K562 (cell line): ENCODE results near the gene TMEM266. TPM values are rescaled to one million over a fixed set of nuclear protein-coding genes. Genes with fewer than 3 reads are reported as not detected.

Experiments used
- ATAC-seq: fragments of 200-7000 bp; cut with Tn5 transposase; 3 replicates; pipeline ENCODE4 v1.9.1; 2020; ENCODE audit warnings: moderate library complexity
- BruUV-seq: library from RNA; stranded (reverse); fragments of 400-500 nt; replicated peaks from 2 replicates; lab custom pipeline; 2021; lab: Mats Ljungman, UMichigan
- CTCF ChIA-PET: fragments of 300-600 bp; formaldehyde crosslinking; extraction: SDS; loops from one replicate; lab custom pipeline; 2021; ENCODE audit warnings: low intra/inter-chr PET ratio; lab: Yijun Ruan, JAX
- POLR2A ChIA-PET: fragments of 300-600, 350-650 bp; sonication (Branson Sonifier 250); formaldehyde crosslinking; extraction: SDS; loops from one replicate; lab custom pipeline; 2021; ENCODE audit warnings: antibody characterized with exemption, inconsistent platforms; lab: Yijun Ruan, JAX
- DNase-seq, 4 experiments: peaks; one replicate each; pipeline versions ENCODE4 v3.0.0 to v3.0.0-alpha.2; 2011 to 2018; ENCODE audit warnings: low spot score in 3 of 4, mixed read lengths in 3 of 4; ENCODE audit errors: extremely low read depth in 1 of 4
- FAIRE-seq: peaks from 2 replicates; lab custom pipeline; 2011; peaks lifted over from hg19 to GRCh38; lab: Jason Lieb, UNC
- H2AFZ ChIP-seq: 2 replicates; pipeline ENCODE4 v1.6.0; 2011; ENCODE audit warnings: low read depth, low read length, control low read depth, inconsistent platforms
- H3K27ac ChIP-seq: fragments of 200-600 bp; 3 replicates; pipeline ENCODE4 v1.8.0; 2011; ENCODE audit warnings: low read depth, mild to moderate bottlenecking, control low read depth, inconsistent platforms, low read length, moderate library complexity, mixed read lengths; ENCODE audit errors: extremely low read depth
- H3K27me3 ChIP-seq, 2 experiments: fragments of 300-600 bp in 1 of 2; 2 replicates in 1 of 2; 3 replicates in 1 of 2; pipeline versions ENCODE4 v1.6.0 to v1.8.0; 2011; ENCODE audit warnings: inconsistent platforms in 2 of 2, low read length in 2 of 2, mild to moderate bottlenecking in 1 of 2, mixed read lengths in 1 of 2, moderate library complexity in 1 of 2; ENCODE audit not compliant: control insufficient read depth in 2 of 2, insufficient read depth in 2 of 2
- H3K36me3 ChIP-seq: fragments of 300-600 bp; 3 replicates; pipeline ENCODE4 v1.8.0; 2011; ENCODE audit warnings: mild to moderate bottlenecking, low read length, inconsistent platforms; ENCODE audit not compliant: control insufficient read depth, insufficient read depth
- H3K4me1 ChIP-seq, 2 experiments: fragments of 200-600 bp in 1 of 2; replicated peaks in 1 of 2; 2 replicates in 1 of 2; 3 replicates in 1 of 2; pipeline versions ENCODE4 v1.5.1 to v1.8.0; 2011; ENCODE audit warnings: inconsistent platforms in 2 of 2, low read length in 2 of 2, mild to moderate bottlenecking in 1 of 2, mixed read lengths in 1 of 2, moderate library complexity in 1 of 2; ENCODE audit not compliant: control insufficient read depth in 2 of 2, insufficient read depth in 2 of 2
- H3K4me2 ChIP-seq: 2 replicates; pipeline ENCODE4 v1.6.1; 2011; ENCODE audit warnings: low read length, control low read depth, inconsistent platforms, mixed read lengths; ENCODE audit not compliant: insufficient read depth
- H3K4me3 ChIP-seq: fragments of 200-600 bp; sonication (generic), shearing (Covaris generic); 2 replicates; pipeline ENCODE4 v1.5.1; 2016; ENCODE audit warnings: control low read depth, inconsistent platforms
- H3K79me2 ChIP-seq: fragments of 200-600 bp; 3 replicates; pipeline ENCODE4 v1.8.0; 2011; ENCODE audit warnings: low read length, inconsistent platforms; ENCODE audit not compliant: control insufficient read depth, insufficient read depth
- H3K9ac ChIP-seq, 2 experiments: 2 replicates each; pipeline versions ENCODE4 v1.6.0 to v1.6.1; 2011; ENCODE audit warnings: low read depth in 2 of 2, low read length in 2 of 2, control low read depth in 1 of 2, inconsistent platforms in 1 of 2, mild to moderate bottlenecking in 1 of 2, mixed read lengths in 1 of 2; ENCODE audit not compliant: insufficient read depth in 1 of 2
- H3K9me1 ChIP-seq: one replicate; pipeline ENCODE4 v1.6.0; 2011; ENCODE audit warnings: inconsistent platforms, mild to moderate bottlenecking, low read length, moderate library complexity; ENCODE audit not compliant: control insufficient read depth, insufficient read depth
- H3K9me3 ChIP-seq: replicated peaks from 2 replicates; pipeline ENCODE4 v1.5.1; 2011; ENCODE audit warnings: low read depth, low read length, inconsistent platforms; ENCODE audit not compliant: control insufficient read depth, insufficient read depth
- H4K20me1 ChIP-seq: replicated peaks from 2 replicates; pipeline ENCODE4 v1.6.1; 2011; ENCODE audit warnings: low read length, inconsistent platforms, mixed read lengths; ENCODE audit not compliant: control insufficient read depth, insufficient read depth
- CBX2 ChIP-seq: fragments of 200-600 bp; sonication (generic); IDR thresholded peaks from one replicate; pipeline ENCODE4 v1.6.1; 2012; ENCODE audit warnings: mild to moderate bottlenecking, low read length, inconsistent platforms; ENCODE audit not compliant: insufficient read depth, poor library complexity, severe bottlenecking
- CTBP1 ChIP-seq: fragments of 450-650 bp; IDR thresholded peaks from 2 replicates; pipeline ENCODE4 v1.6.1; 2016; ENCODE audit warnings: borderline replicate concordance
- DACH1 ChIP-seq: fragments of 450-650 bp; IDR thresholded peaks from 2 replicates; pipeline ENCODE4 v1.6.1; 2018; ENCODE audit not compliant: partially characterized antibody
- EP400 ChIP-seq: fragments of 450-650 bp; IDR thresholded peaks from 2 replicates; pipeline ENCODE4 v1.6.1; 2017; ENCODE audit warnings: antibody characterized with exemption, mild to moderate bottlenecking, moderate library complexity
- ETV6 ChIP-seq, 3 experiments: fragments of 150-350 bp in 1 of 3; sonication (generic) in 1 of 3; formaldehyde crosslinking in 1 of 3; IDR thresholded peaks; 2 replicates each; pipeline versions ENCODE4 v1.6.1 to v1.8.0; 2014 to 2022; ENCODE audit warnings: borderline replicate concordance in 2 of 3, low read depth in 2 of 3, antibody characterized with exemption in 1 of 3, low read length in 1 of 3, mild to moderate bottlenecking in 1 of 3, missing genetic modification reagents in 1 of 3
- FOSL1 ChIP-seq: fragments of 200-800 bp; sonication (Bioruptor generic); conservative IDR thresholded peaks from 2 replicates; pipeline ENCODE4 v1.6.1; 2016; ENCODE audit warnings: missing genetic modification characterization, missing compliant biosample characterization
- ILK ChIP-seq: fragments of 450-650 bp; IDR thresholded peaks from 2 replicates; pipeline ENCODE4 v1.6.1; 2016; ENCODE audit warnings: missing genetic modification characterization, low read depth, mild to moderate bottlenecking, missing compliant biosample characterization, moderate library complexity, borderline replicate concordance
- NELFE ChIP-seq: IDR thresholded peaks from 2 replicates; pipeline ENCODE4 v1.6.1; 2011; ENCODE audit warnings: mild to moderate bottlenecking; ENCODE audit not compliant: insufficient read depth, insufficient read length
- RBFOX2 ChIP-seq: fragments of 200-400 bp; formaldehyde crosslinking; IDR thresholded peaks from 2 replicates; pipeline ENCODE4 v1.6.1; 2017; ENCODE audit warnings: low read depth, mild to moderate bottlenecking, low read length, moderate library complexity
- SPI1 ChIP-seq: IDR thresholded peaks from 2 replicates; pipeline ENCODE4 v1.6.1; 2011; ENCODE audit warnings: low read depth, low read length, control low read depth, borderline replicate concordance
- STAT5A ChIP-seq: IDR thresholded peaks from 2 replicates; pipeline ENCODE4 v1.6.1; 2012; ENCODE audit warnings: low read length, inconsistent platforms, borderline replicate concordance
- TAF1 ChIP-seq: IDR thresholded peaks from 2 replicates; pipeline ENCODE4 v1.6.1; 2011; ENCODE audit warnings: mild to moderate bottlenecking, low read length, moderate library complexity; ENCODE audit not compliant: insufficient read depth, control insufficient read depth, severe bottlenecking; ENCODE audit errors: extremely low read depth
- ZNF121 ChIP-seq: sonication (generic); formaldehyde crosslinking; conservative IDR thresholded peaks from 2 replicates; pipeline ENCODE4 v1.8.0; 2022; ENCODE audit warnings: missing genetic modification reagents
- ZNF444 ChIP-seq: fragments of 250-450 bp; sonication (Bioruptor Pico); IDR thresholded peaks from 2 replicates; pipeline ENCODE4 v1.4.0; 2020; ENCODE audit warnings: mild to moderate bottlenecking, moderate library complexity
- ZNF740 ChIP-seq, 3 experiments: fragments of 200-800 bp in 1 of 3; sonication (Bioruptor generic) in 1 of 3; sonication (generic) in 1 of 3; formaldehyde crosslinking in 1 of 3; IDR thresholded peaks; 2 replicates each; pipeline versions ENCODE4 v1.6.1 to v1.8.0; 2016 to 2022; ENCODE audit warnings: mild to moderate bottlenecking in 2 of 3, missing compliant biosample characterization in 2 of 3, missing genetic modification characterization in 2 of 3, missing genetic modification reagents in 1 of 3
- WGBS: fragments of 100-300 bp; shearing (Covaris generic); methylation state at CpG from one replicate; pipeline ENCODE4 v1.1.6; 2016; ENCODE audit warnings: low coverage, mixed read lengths; ENCODE audit not compliant: insufficient coverage; ENCODE audit errors: missing lambda C conversion rate; 5-methylcytosine and 5-hydroxymethylcytosine counted together
- in situ Hi-C: fragments of 300-500 bp; cut with MboI; formaldehyde crosslinking; loops from 4 replicates; pipeline ENCODE4 v1.15.0; 2018; ENCODE audit warnings: inconsistent platforms, mixed read lengths
- intact Hi-C: fragments of 100-400 bp; cut with micrococcal nuclease; formaldehyde crosslinking; loops from 2 replicates; pipeline ENCODE4 v1.14.2; 2022
- polyA plus RNA-seq, 8 experiments: library from polyadenylated mRNA; depleted of rRNA in 4 of 8; stranded (reverse) in 5 of 8; unstranded in 3 of 8; fragments of >200 nt; fragmentation: Nextera tagmentation in 2 of 8; fragmentation: Illumina TruSeq in 1 of 8; extraction: Ambion mirVana in 2 of 8; extraction: Trizol in 1 of 8; gene quantifications; 2 replicates each; pipeline versions ENCODE4 v1.2.1 to v1.2.3, GENCODE V29; 2011 to 2014; ENCODE audit warnings: inconsistent platforms in 1 of 8, missing spikeins in 1 of 8
- total RNA-seq, 7 experiments: library from RNA; depleted of rRNA in 6 of 7; stranded (reverse); fragments of >200 nt in 6 of 7; fragmentation: Illumina TruSeq in 2 of 7; extraction: Trizol in 2 of 7; gene quantifications; 2 replicates each; pipeline versions ENCODE4 v1.2.1 to v1.2.3, GENCODE V29; 2011 to 2021; ENCODE audit warnings: low replicate concordance in 1 of 7

Gene TMEM266
- total and polyA plus RNA-seq, 9 of the 15 experiments (the other 6 are each of a cell fraction or from before 2014, with no cell fraction given) = not detected

- H3K27me3 ChIP-seq = no peaks in the 10 kb centered on the region
- H3K4me1 ChIP-seq = no peaks in the 10 kb centered on the region
- no peak overlapping the region for H3K9ac ChIP-seq
- H2AFZ ChIP-seq = no peak overlapping the region
- no peak overlapping the region for H3K4me3 ChIP-seq
- BruUV-seq = no TSS peak
- WGBS = 75% methylated on average over 2 of the region's 2 CpGs
- no peak overlapping the region for H3K4me2 ChIP-seq
- in situ Hi-C loops = no loop called here
- intact Hi-C loops = no loop called here
- POLR2A ChIA-PET = interaction anchor here (0.5 to 0.9 kb wide), 3 partner anchors 13 to 583 kb away, joined by 3 to 4 read pairs (median 3); no protein-coding TSS in a partner anchor
- no peaks in the 10 kb centered on the region for H3K79me2 ChIP-seq
- FAIRE-seq (no peak), ATAC-seq (no peak), DNase-seq (no peak)
- CTCF ChIA-PET = interaction anchor here (0.6 kb wide), 1 partner anchor 491 kb away, joined by 6 read pairs; no protein-coding TSS in a partner anchor
- H4K20me1 ChIP-seq = no peaks in the 10 kb centered on the region
- H3K36me3 ChIP-seq = peaks cover 24% of the 10 kb centered on the region; the same call in 2 of the 3 replicates
- no peaks in the 10 kb centered on the region for H3K9me1 ChIP-seq
- H3K9me3 ChIP-seq = no peaks in the 10 kb centered on the region; the same call in 1 of the 2 replicates
- H3K27ac ChIP-seq = no peak overlapping the region
- TF ChIP-seq ZNF444 (CRISPR knock-in tag) (no peak), TAF1 (no peak), FOSL1 (tag) (no peak), ILK (tag) (no peak), DACH1 (no peak), CBX2 (no peak), ZNF740 (CRISPR knock-in tag; IDR thresholded peaks at IDR 0.05) (no peak), ZNF740 (tag; IDR thresholded peaks at IDR 0.05) (no peak), SPI1 (no peak), NELFE (no peak), EP400 (no peak), RBFOX2 (no peak), CTBP1 (no peak), ETV6 (IDR thresholded peaks at IDR 0.05; ENCODE audit: borderline replicate concordance in 1 of 2, low read depth in 2 of 2, low read length in 1 of 2) (no peak), ETV6 (CRISPR knock-in tag; IDR thresholded peaks at IDR 0.05; ENCODE audit: borderline replicate concordance) (no peak), ZNF121 (CRISPR knock-in tag) (no peak), STAT5A (no peak)
Observed at GRCh38 chr15:76236350-76236749, 176.6 kb downstream of the TMEM266 start.
